Dedifferentiated amniotic fluid mesenchymal stem cell (primary cell): ENCODE measurements around the gene EGLN2.
"Not testable (repeated sequence)": the region's sequence is repeated elsewhere in the genome, so short reads cannot be mapped to it uniquely, and the experiment has no call there.

Experiments used
- DNase-seq: peaks from one replicate; pipeline ENCODE4 v3.0.0-alpha.2; 2016; ENCODE audit errors: extremely low spot score

The EGLN2 gene

DNA sequence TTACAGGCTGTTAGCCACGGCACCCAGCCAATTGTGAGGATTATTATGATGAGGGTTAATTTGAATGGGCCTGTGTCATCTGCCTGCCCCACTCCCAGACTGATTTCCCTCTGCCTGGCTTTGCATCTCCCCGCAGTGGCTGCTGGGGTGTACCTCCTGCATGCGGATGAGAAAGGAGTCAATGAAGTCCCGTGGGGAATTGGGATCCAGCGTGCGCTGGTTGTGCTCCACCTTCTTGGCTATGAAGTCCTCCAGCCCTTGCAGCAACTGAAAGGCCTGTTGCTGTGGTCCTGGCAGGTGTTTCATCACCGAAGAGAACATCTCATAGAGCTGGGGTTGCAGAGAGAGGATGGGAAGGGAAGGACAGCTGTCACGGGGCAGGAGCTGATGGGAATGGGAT is 47.7 kb downstream of the EGLN2 start:
- not testable (repeated sequence) for DNase-seq

DNA sequence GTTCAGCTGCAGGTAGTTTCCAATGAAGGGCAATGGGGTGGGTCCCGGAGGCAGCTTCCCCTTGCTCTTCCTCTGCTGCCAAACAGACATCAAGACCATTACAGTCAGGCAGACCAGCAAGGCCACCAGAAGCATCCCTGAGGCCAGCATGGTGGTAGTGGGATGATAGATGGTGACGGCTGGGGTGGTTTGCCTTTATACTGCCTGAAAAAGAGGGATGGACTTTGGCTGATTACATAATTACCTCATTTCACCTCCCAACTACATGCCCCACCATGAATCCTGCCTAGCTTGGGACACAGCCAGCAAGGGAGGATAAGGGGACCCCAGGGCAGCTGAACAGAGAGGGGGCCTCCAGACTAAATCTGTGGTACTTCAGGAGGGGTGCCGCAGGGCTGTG is 51.3 kb downstream of the EGLN2 start, which contains the start of gene CYP2A6:
TSS of gene CYP2A6 (minus strand) at position 171 of the 400 bp plus-strand sequence. CDS start at position 150, 21 bp downstream.
- DNase-seq: not testable (repeated sequence)

GRCh38 chr19:40852467-40853152 is 53.6 kb downstream of the EGLN2 start:
- DNase-seq: not testable (repeated sequence)
